NCI-H1105 treated with DMSO at 0.1 percent for 48 hours (cell line): ENCODE data around the gene LPP.
"Not testable (repeated sequence)": the region's sequence is repeated elsewhere in the genome, so short reads cannot be mapped to it uniquely, and the experiment has no call there.

ENCODE experiments used
- DNase-seq: peaks from one replicate; lab custom pipeline; 2025; lab: John Stamatoyannopoulos, UW

LPP gene

DNA sequence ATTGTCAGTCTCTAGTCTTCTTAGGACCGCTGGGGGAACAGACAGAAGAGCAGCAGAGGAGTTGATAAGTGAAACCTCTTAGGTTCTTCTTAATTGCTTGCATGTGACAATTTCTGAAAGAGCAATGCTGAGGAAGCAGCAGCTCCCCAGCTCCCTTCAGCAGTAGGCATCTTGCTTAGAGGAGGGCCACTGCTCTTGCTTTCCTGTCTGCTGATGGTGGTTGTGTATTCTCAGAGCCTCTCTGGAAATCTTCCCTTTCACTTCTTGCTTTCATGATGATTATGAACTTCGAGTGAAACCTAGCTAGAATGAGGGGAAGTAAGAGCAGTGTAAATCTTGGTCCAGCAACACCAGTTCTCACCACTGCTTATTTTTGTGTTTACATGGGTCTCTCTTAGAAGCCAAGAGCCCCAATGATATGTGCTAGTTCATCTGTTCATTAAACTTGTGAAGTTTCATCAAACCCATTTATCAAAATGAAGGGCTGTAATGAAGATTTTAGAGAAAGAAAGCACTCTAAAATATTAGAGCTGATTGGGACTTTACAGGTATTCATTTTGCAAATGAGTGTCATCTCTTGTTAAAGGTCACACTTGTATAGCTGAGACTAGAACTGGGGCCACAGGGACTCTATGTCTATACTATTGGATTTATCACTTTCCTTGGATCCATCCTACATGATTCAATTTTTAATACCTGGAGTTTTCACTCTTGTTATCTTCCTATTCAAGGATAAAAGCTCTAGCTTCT lies 246.7 kb downstream of the LPP start:
- no peak for DNase-seq

DNA sequence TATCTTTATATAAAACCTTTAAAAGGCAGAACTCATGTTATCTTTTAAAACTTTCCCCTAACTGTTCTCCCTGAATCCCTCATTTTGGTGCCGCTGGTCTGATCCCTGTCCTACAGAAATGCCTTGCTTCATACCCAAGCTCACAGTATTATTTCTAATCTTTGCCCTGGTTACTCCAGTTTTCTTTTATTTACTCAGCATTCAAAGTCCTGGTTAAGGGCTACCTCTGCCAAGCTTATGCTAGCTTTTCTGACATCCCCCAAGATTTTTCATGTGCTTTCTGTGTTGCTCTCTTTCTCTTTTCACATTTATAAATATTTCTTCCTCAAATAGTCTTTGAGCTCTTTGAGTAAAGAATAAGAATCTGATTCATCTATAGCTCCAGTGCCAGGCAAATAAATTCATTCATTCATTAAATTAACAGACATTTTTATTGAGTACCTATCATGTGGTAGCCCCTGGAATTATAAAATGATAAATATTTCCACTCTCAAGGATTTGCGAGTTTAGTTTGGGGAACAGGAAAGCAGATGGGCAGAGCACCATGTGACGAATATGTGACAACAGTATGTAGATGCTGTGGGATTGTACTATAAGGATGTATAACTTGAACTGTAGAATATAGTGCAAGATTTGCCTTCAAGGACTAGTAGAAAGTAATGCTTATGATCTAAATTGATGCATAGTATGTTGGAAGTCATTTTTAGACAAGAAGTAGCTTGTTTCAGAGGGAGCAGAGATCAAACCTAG lies 247.5 kb downstream of the LPP start:
- DNase-seq: no peak

DNA sequence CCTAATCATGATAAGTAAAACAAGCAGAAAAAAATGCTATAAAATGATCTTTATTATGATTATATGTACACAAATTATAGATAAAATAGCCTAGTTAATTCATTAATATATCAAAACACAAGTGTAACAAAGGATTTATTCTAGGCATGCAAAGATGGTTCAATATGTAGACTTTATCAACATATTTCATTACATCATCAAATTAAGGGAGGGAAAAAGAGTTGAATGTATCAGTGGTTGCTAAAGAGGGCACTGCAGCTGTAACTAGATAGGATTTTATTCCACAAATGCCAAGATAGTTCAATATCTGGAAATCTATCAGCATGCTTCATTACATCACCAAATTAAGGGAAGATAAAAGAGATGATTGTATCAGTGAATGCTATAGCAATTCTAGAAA lies 248.3 kb downstream of the LPP start:
- DNase-seq: no peak

DNA sequence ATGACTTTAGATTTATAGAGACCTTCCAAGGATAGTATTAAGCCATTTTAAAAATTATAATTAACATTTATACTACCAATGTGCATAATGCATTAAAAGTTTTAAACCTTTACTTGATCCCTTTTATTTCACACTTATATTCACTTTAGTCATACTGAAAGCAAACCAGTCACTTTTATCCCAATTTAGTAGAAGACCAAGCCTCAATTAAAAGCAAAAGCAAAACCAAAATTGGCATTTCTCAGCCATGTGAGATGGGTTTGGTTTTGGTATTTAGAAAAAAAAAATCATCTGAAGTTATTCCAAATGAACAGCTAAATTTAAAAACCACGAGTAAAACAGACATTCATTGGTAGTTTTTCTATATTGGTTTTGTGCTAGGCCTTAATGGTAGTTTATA lies 249.4 kb downstream of the LPP start:
- no peak for DNase-seq

DNA sequence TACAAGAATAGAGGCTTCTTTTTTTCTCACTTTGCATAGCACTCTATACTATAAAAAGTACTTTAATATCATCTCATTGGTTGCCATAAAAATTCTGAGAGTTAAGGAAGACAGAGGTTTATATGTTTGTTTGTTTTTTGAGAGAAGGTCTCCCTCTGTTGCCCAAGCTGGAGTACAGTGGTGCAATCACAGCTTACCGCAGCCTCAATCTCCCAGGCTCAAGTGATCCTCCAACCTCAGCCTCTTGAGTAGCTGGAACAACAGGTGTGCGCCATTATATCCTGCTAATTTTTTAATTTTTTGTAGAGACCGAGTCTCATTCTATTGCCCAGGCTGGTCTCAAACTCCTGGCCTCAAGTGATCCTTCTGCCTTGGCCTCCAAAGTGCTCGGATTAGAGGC lies 250.2 kb downstream of the LPP start:
- DNase-seq: no peak

DNA sequence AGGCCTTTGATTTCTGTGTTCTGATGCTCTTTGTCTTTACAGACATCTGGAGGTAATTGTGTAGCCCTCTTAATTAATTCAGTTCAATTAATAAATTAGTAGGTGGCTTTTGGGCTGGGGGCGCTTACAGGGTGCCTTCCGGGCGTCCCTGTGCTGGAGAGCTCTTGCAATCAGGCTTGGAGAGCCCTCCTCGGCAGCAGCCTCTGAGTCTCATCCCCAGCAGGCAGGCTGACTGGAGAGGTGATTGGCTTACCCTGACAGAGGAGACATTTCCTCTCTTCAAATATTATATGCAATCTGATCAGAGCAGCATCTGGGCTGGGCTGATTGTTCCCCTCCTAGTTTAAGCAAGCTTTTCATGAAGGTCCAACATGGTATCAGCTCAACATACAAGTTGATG lies 250.7 kb downstream of the LPP start:
- no peak for DNase-seq

DNA sequence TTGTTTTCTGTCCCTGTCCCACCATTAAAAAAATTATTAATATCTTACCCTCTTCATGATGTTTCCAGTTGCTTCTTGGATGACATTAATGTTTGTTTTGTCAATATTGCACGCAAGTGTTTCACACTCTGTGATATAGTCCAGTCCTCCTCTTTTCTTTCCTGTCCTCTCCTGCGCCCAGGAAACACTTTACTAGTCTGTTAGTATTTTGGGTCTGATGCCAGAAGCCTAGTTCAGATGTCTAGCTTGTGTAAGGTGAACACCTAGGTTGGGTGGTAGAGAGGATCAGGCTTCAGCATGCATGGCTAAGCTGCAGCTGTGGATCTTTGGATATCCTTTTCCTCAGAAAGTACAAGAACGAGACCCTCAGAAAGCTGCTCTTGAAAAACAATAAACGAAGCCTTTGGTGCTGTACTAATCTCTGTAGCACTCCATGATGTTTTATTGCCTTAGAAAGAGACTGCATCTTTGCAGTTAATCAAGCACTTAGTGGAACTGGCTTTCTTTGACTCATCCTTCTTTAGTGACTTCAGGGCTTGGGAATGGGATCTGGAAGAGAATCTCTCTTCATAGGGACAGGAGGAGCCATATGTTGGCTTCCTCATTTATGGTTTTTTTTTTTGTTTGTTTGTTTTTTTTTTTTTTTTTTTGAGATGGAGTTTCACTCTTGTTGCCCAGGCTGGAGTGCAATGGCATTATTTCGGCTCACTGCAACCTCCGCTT lies 253.4 kb downstream of the LPP start:
- no peak for DNase-seq

DNA sequence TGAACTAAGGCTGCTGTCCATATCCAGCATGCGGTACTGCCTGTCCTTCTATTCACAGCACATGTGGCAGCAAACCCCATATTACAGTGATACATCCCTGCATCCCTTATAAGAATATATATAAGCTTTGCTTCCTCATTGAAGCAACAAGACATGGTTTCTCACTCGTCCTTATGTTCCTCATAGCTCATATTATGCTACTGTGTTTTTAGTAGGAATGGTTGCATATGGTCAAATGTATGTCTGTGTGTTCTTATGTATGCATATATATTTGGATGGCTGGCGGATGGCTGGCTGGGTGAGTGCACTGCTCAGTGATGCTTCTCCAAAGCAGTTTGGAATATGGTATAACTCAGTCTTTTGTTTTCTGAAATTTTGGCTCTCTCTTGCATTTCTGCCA lies 254.9 kb downstream of the LPP start:
- DNase-seq: no peak

DNA sequence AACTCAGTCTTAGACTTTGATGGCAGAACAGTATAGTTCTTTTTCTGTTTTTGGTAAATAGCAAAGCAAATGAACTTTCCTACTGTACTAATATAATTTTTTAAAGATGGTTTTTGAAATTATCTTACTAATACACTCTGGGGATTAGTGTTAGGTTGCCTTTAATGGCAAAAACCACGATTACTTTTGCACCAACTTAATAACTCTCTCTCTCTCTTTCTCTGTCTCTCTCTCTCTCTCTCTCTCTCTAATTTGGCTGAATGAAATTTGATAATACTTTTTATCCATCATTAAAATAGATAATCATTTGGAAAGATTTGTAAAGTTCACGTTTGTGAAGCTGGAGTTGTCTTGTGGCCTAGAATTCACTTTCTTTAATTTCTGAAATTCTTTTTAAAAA lies 257.8 kb downstream of the LPP start:
- no peak for DNase-seq

DNA sequence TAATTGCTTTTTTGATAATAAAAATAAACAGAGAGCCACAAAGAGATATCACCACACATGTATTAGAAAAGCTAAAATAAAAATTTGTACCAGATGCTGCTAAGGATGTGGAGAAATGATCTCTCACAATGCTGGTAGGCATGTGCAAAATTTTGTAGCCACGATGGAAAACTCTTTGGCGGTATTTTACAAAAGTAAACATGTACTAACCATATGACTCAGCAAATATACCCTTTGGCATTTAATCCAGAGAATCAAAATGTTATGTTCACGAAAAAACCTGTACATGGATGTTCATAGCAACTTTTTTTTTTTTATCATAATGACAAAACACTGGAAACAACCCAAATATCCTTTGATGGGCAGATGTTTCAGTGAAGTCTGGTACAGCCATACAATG lies 261.2 kb downstream of the LPP start:
- DNase-seq: no peak

DNA sequence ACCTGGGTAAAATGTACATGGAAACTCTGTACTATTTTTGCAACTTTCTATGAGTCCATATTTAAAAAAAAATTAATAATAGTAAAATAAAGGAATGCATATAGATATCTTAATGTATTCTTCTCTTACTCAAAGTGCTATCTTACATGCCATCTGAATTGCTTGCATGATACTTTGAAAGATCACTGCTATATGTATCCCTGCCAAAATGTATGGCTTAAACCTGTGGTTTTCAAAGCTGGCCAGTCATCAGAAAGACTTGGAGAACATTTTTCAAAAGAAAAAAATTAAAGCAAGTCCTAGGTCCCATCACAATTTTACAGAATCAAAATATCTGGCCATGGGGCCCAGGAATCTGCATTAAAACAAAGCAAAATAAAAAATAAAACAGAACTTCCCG lies 262.1 kb downstream of the LPP start:
- no peak for DNase-seq

DNA sequence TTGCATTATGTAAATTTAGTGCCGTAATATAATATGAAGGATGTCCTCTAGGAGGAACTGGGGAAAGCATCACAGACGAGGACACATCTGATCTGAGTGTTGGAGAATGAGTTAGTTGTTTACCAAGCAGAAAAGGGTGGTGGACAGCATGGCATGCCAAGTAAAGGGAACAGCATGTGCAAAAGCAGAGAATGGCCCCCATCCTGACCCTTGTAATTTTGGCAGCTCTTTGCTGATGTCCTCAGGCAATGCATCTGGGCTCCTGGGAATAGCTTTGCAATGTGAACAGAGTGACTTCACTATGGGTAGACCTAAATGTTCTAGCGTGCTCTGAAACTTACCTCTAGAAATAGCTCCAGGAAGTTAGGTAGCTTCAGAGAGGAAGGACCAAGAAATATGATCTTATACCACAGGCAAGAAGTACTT lies 263.3 kb downstream of the LPP start:
- no peak for DNase-seq

DNA sequence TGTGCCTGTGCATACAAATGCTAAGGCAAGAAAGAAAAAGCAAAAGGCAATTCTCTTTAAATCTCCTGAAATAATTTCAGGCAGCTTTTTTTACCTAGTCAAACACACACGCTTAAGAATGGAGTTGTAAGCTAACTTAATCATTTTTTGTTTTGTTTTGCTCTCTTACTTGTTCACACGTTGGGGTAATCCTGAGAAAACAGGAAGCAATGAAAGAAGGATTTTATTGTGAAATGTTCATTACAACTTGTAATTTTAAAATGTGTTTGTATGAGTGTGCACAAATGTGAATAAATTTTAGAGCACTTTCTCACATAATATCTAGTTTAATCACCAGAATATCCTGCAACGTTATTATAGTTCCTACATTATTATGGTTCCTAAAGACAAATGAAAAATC lies 263.8 kb downstream of the LPP start:
- DNase-seq: no peak

DNA sequence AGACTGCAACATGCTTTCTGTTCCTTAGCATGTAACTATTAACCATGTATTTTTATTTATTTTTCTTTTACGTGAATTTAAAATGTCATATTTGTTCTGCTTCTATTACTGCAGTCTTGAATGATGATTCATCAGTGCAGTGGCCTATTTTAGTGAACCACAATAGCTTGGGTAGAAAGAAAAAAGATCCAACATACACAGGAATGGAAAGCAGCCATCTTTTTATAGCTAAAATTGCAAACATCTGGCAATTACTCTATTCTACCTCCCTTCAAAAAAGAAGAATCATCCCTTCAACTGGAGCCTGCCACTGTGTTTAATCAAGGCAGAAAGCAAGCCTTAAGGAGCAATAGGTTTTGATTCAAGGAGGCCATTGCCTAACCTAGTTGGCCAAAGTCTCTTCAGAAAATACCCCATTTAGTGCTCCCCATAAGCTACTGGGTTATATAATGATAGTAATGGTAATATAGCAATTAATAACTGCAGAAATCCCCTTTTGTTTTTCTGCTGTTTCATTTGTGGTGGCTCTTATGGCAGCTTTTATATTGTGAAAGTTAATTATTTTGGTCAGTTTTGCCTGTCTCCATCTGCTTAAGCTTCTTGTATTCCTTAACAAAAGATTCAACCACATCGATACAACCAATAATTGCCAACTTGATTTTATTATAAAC lies 267.3 kb downstream of the LPP start:
- DNase-seq: no peak

DNA sequence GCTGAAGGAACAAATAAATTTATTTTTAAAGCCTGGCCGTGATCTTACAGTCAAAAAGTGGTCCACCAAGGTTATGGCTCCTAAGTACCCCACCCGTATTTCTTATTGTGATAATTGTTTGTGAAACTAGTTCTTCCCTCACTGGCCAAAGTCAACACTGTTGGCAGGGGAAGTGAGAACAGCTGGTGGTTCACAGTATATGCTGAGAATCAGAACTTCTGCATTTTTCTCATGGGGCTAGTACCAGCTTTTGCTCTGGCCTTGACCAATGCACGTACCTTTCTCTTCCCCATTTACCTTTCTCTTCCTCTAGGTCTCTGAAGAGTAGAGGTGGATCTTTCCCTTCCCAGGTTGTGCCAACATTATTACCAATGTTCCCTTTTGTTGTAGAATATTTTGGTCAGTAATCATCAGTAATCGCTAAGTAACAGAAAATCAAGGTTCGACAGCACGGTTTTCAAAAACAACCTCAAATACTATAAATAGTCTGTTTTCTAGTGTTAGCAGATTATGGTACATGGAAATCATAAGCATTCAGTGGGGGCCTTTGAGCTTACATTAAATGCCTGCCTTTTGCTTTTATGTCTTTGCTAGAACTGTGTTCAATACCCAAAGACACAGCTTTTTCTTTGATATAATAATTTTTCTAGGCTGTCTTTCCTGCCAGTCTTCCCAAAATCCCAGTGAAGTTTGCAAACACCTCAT lies 268.0 kb downstream of the LPP start:
- DNase-seq: no peak

DNA sequence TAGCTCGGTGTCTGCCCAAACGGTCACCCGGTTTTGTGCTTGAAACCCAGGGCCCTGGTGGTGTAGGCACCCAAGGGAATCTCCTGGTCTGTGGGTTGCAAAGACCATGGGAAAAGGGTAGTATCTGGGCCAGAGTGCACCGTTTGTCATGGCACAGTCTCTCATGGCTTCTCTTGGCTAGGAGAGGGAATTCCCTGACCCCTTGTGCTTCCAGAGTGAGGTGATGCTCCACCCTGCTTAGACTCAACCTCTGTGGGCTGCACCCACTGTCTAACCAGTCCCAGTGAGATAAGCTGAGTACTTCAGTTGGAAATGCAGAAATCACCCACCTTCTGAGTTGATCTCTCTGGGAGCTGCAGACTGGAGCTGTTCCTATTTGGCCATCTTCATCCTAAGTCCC lies 274.0 kb downstream of the LPP start:
- DNase-seq: not testable (repeated sequence)

DNA sequence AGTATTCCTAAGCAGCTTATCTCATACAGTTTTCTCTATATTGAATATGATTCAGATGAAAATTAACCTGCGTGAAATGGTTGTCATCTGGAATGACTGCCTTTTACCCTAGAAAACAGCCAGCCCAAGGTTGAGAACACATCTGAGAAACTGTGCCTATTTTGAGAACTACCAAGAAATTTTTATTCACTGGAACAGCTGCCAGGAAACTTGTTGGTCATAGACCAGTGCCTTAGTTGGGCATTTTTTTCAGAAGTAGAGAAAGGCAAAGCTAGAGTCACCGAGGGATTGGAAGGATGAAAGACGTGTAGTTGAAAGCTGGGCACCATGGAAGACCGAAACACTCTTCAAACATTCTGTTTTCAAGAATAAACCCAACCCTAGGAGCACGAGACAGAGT lies 277.1 kb downstream of the LPP start:
- no peak for DNase-seq

DNA sequence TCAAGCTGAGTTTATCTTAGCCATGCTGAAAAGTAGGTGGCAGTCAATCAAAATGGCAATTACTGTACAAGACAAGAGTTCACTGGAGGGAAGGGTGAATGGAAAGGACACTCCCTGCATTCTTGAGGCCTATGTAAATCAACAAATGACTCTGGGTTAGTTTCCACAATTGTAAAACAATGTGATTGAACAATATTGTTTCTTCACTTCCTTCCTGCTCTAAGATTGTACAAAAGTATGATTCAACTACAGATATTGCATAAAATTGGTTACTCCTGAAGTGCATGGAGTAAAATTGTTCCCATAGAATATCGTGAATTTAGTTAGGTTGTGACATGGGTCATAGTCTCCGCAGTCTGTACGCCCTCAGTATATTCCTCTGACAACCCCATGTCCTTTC lies 277.6 kb downstream of the LPP start:
- no peak for DNase-seq

DNA sequence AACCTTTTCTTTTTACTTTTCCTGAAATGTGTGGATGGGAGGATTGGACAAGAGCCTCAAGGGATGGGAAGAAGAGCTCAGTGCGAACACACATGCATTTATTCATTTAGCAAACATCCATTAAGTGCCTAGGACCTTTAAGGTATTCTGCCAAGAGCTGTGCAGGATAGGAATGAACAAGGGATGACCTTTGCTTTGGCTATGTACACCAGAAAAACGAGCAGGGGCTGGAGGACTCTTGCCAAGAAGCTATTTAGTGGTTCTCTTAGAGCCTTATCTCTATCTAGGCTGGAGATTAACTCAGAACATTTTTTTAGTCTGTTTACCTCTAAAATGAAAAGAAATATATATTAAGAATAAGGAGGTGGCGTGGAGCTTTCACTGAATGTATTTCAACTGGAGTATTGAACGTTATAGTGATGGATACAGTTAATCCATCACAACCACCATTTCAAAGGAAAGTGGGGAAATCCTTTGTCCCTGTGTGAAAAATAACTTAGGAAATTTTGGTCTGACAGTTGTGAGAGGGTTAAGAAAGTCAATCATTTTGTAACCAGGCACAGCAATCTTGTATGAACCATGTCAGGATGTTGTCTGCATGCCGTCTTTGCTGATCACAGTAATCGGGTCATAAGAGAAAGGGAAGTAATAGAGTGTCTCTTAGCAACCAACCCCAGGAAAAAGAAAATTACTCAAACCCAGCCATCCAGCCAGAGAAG lies 279.0 kb downstream of the LPP start:
- no peak for DNase-seq

DNA sequence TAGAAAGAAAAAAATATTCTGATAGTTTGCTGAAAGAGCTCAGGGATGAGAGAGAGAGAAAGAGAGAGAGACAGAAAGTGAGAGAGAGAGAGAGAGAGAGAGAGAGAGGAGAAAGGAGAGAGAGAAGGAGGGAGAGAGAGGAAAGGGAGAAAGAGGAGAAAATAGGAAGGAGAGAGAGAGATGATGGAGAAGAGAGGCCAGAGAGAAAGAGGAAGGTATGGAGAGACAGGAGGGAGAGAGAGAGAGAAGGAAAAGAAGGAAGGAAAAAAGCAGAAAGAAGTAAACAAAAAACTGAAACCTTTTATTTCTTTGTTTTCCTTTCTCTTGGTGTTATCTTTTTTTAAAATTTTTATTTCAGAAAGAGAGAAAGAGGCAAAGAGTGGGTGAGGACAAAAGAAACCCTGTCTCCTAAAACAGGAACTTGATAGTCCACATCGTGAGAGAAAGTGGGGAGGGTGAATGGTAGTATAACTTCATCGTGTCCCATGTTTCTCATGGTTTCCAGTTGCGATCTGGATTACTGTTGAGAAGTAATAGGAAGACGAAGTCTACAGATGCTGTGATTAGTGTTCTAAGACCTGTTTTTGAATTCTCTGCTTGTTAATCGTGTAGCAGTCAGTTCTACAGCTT lies 279.7 kb downstream of the LPP start:
- no peak for DNase-seq

DNA sequence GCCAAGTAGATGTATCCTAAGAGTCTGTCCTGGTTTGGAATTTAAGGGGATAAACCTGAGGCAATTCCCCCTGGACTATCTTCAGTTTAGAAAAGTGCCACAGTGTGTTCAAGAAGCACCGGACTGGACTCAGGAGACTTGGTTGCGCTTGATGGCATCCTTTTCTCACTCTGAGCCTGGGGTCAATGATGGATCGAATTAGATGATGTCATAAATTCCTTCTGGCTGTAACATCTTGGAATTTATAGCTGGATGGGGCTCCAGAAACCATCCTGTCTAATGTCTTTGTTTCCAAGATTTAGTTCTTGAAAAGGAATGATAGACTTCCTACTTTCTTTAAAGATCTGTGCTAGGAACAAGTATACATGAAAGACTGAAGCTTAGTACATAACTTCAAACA lies 280.6 kb downstream of the LPP start:
- no peak for DNase-seq
